Fibroblast of mammary gland (primary cell): ENCODE measurements around the gene ADRA1B.
A peak's percentile ranks its signal among the peaks of the same experiment; 100 is the strongest.

Source experiments
- DNase-seq: peaks from one replicate; pipeline ENCODE4 v3.0.0-alpha.2; 2010; ENCODE audit warnings: low read depth
- H3K4me3 ChIP-seq: 2 replicates; pipeline ENCODE4 v1.5.1; 2011; ENCODE audit warnings: low read depth, mild to moderate bottlenecking, low read length, moderate library complexity; ENCODE audit not compliant: control insufficient read depth
- TF ChIP-seq, protein P1 (sequence below): conservative IDR thresholded peaks from 2 replicates; pipeline ENCODE4 v1.5.1; 2011; ENCODE audit warnings: low read depth, low read length, inconsistent platforms; ENCODE audit not compliant: control insufficient read depth, insufficient read depth

The ADRA1B gene

DNA sequence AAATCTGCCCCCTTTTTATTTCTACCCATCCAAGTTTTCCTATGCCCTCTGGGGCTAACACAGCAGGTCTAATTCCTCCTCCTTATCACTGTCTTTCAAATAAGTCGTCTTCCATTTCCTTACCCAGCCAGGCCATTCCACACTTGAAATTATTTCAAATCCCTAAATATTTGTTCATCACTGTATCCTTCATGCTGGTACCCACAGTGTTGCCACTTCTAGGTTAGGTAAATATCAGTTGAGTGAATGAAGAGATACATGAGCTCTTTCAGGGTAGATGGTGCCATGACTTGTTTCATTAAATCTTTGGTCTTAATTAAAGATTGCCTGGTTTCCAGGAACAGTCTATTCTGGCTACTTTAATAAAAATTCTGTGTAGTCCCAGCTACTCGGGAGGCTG, 35.6 kb upstream of the ADRA1B start:
- TF ChIP-seq, protein P1, sequence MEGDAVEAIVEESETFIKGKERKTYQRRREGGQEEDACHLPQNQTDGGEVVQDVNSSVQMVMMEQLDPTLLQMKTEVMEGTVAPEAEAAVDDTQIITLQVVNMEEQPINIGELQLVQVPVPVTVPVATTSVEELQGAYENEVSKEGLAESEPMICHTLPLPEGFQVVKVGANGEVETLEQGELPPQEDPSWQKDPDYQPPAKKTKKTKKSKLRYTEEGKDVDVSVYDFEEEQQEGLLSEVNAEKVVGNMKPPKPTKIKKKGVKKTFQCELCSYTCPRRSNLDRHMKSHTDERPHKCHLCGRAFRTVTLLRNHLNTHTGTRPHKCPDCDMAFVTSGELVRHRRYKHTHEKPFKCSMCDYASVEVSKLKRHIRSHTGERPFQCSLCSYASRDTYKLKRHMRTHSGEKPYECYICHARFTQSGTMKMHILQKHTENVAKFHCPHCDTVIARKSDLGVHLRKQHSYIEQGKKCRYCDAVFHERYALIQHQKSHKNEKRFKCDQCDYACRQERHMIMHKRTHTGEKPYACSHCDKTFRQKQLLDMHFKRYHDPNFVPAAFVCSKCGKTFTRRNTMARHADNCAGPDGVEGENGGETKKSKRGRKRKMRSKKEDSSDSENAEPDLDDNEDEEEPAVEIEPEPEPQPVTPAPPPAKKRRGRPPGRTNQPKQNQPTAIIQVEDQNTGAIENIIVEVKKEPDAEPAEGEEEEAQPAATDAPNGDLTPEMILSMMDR = no peak
- DNase-seq = no peak
- no peak overlapping the region for H3K4me3 ChIP-seq

DNA sequence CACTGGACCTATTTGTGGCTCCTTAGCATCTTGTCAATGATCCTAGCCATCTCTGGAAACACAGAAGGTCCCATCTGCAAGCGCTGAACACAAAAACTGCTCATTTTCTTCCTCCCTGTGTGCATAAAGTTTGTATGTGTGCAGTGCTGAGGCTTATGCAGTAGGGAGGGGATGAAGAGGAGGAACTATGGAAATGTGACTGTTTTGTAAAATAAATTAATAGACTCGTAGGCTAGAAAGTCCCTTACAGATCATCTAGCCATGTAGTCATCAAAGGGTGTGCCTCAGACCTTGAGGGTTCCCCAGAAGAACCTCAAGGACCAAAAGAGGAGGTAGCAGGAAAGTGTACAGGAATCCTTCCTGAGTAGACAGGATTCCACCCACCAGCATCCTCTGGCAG, 34.3 kb upstream of the ADRA1B start:
- no peak overlapping the region for H3K4me3 ChIP-seq
- TF ChIP-seq, protein P1 = no peak
- DNase-seq = no peak

GRCh38 chr5:159883522-159883950, 32.7 kb upstream of the ADRA1B start:
- DNase-seq = peak; percentile 97
- no peak overlapping the region for H3K4me3 ChIP-seq
- TF ChIP-seq, protein P1 = no peak

- DNase-seq = peak; percentile 67
- TF ChIP-seq, protein P1 = no peak
- no peak overlapping the region for H3K4me3 ChIP-seq
Observed at GRCh38 chr5:159884917-159885620, 31.2 kb upstream of the ADRA1B start.

DNA sequence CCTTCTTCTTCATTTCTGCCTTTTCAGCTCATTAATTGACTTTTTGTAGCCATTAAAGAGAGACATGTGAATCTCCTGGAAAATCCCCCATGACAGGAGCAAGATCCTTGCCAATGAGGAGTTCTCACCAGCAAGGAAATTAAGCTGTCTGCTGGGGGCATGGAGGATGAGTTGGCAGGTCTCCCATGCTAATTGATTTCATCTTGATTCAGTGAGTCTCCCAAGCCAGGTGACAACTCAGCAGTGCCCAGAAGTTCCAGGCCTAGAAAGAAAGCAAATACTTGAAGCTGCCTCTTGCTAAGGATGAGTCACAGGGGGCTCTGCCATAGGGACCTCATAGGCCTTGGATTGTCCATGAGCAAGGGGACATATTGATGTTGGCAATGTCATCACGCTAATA, 30.0 kb upstream of the ADRA1B start:
- TF ChIP-seq, protein P1 = no peak
- DNase-seq = peak; percentile 45

GRCh38 chr5:159887050-159887449, 29.2 kb upstream of the ADRA1B start:
- TF ChIP-seq, protein P1 = no peak
- DNase-seq = no peak
- no peak overlapping the region for H3K4me3 ChIP-seq

More for the DNA sequence above, 30.0 kb upstream of the ADRA1B start:
- H3K4me3 ChIP-seq = no peak overlapping the region

DNA sequence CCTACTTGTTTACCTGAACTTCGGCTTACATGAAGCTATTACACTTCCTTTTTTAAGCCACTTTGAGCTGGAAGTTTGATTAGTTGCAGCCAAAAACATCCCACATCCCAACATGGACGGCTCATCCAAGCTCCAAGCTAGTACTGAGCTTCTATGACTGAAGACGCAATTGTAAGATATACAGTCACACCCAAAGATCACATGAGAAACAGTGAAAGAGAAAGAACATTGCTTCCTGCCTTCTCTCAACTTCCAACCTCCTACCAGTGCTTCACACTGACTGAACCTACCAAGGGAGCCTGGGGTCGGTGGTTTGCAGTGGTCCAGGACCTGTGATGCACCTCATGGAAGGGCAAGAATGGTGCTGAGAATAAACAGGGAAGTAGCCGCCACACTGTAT, 27.4 kb upstream of the ADRA1B start:
- DNase-seq = no peak
- TF ChIP-seq, protein P1 = no peak

More for the DNA sequence above, 27.4 kb upstream of the ADRA1B start:
- H3K4me3 ChIP-seq = no peak overlapping the region
